Stimulated activated naive CD4-positive, alpha-beta T cell (primary cell): Measurements from ENCODE around the gene PATL2.
"Not testable (repeated sequence)": the region's sequence is repeated elsewhere in the genome, so short reads cannot be mapped to it uniquely, and the experiment has no call there.

Source experiments
- DNase-seq, 6 experiments: peaks; one replicate each; lab custom pipeline; 2025; lab: John Stamatoyannopoulos, UW

Gene PATL2

DNA sequence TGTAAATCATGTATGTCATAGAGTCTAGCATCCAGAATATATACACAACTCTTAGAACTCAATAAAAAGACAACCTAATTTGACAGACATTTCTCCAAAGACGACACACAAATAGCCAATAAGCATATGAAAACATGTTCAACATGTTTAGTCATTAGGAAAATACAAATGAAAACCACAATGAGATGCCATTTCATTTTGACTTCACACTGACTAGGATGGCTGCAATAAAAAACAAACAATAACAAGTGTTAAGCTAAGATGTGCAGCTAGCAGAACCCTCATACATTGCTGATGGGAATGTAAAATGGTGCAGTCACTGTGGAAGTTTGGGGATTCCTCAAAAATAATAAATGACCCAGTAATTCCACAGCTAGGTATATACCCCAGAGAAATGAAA lies 64.1 kb downstream of the PATL2 start:
- DNase-seq: no peak

DNA sequence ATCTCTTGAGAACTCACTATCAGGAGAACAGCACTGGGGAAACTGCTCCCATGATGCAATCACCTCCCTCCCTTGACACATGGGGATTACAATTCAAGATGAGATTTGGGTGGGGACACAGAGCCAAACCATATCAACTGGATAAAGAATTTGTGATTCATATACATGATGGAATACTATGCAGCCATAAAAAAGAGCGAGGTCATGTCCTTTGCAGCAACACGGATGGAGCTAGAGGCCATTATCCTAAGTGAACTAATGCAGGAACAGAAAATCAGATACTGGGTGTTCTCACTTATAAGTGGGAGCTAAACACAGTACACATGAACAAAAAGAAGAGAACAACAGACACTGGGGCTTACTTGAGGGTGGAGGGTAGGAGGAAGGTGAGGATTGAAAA lies 64.7 kb downstream of the PATL2 start:
- DNase-seq: no peak

DNA sequence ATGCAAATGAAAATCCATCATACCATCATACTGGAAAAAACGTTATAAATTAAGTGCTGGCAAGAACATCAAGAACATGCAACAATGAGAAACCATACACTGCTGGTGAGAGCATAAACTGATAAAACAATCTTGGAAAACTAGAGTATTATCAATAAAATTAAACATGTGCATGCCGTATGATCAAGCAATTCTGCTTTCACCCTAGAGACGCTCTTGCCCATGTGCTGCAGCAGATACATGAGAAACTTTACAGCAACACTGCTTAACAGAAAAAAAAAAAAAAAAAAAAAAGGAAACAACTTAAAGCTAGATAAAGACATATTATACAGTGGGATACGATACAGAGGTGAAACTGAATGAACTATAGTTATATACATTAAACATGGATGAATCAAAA lies 69.5 kb downstream of the PATL2 start:
- no peak for DNase-seq

DNA sequence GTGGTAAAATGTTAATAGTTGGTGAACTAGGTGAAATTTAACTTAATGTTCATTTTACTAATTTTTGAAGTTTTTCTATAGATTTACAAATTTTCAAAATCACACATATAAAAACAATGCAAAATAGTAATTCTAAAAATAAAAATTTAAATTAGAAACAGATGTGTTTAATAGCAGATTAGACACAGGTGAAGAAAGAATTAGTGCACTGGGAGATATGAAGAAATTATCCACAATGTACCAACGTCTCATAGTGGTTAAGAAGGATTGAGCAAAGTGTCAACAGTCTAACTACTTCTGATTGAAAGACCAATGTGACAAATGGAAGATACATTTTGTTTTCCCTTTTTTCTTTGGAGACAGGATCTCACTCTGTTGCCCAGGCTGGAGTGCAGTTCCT lies 74.1 kb downstream of the PATL2 start:
- DNase-seq: no peak

DNA sequence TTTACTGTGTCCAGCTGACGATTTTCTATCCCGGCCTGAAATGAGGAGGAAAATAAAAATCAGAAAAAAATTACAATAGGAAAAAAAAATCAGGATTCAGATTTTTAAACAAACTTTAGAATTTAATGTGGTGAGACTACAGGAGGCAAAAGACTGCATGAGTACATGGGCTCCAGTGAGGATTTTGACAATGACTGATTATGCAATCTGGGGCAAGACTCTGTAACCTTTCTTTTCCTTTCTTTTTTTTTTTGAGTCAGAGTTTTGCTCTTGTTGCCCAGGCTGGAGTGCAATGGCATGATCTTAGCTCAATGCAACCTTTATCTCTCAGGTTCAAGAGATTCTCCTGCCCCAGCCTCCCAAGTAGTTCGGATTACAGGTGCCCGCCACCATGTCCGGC lies 77.5 kb downstream of the PATL2 start:
- no peak for DNase-seq

DNA sequence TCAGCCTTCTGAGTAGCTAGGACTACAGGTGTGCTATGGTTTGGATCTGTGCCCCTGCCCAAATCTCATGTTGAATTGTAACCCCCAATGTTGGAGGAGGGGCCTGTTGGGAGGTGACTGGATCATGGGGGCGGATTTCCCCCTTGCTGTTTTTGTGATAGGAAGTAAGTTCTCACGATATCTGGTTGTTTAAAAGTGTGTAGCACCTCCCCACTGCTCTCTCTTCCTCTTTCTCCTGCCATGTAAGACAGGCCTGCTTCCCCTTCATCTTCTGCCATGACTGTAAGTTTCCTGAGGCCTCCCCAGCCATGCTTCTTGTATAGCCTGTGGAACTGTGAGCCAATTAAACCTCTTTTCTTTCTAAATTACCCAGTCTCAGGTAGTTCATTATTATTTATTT lies 85.8 kb downstream of the PATL2 start:
- DNase-seq: not testable (repeated sequence)

DNA sequence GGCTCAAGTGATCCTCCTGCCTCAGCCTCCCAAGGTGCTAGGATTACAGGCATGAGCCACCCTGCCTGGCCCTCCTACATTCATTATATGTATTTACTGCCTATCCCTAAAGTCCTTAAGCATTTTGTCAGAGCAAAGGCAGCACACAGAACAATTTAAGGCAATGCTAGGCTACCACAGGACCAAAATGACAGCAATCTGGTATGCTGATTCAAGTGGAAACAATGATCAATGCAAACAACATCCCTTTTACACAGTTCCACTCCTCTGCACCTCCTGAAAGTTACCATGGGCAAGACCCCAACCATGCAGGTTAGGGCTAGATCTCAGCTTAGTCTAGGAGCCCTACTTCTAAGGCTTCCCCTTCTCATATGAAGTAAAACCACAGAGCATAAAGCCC lies 87.9 kb downstream of the PATL2 start:
- DNase-seq: no peak

DNA sequence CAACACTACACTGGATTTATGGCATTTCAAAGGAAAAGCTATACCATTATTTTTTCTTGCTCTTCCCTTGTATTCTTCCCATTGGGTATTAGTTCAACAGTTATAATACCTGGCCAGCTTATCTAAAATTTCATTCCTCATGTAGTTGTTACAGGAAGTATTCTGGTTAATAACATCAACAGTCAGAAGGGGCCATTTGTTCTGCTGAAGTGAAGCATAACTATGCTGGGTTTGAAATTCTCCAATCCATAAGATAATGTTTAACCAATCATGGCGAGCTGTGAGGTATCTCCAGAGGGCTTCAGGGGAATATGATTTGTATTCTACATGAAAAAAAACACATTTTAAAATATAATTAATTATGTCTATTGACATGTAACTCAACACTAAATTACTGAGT lies 91.0 kb downstream of the PATL2 start:
- DNase-seq: no peak

DNA sequence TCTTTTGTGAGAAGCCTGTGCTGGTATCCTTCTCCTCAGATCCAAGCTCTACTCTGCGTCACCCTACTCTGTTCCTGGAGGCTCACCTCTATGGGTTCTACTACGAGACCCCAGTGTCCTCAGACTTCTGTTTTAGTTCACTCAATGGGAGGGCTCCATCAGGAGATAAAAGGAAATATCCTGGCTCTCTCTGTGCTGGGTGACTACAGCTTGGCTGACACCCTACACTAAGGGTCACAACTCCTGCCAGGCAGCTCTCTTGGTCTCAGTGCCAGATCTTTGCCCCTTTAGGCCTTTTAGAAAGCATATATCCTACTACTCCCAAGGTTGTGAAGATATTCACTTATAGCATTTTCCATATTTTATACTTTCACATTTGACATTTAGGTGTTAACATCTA lies 94.1 kb downstream of the PATL2 start:
- no peak for DNase-seq
